ENCODE measurements around the gene CD99. TPM values are rescaled to one million over a fixed set of nuclear protein-coding genes. Genes with fewer than 3 reads are reported as not detected.
"Not testable (repeated sequence)": the region's sequence is repeated elsewhere in the genome, so short reads cannot be mapped to it uniquely, and the experiment has no call there.

Gene CD99
- total RNA-seq, 1 donor from 2014 or later = 362 TPM

DNA sequence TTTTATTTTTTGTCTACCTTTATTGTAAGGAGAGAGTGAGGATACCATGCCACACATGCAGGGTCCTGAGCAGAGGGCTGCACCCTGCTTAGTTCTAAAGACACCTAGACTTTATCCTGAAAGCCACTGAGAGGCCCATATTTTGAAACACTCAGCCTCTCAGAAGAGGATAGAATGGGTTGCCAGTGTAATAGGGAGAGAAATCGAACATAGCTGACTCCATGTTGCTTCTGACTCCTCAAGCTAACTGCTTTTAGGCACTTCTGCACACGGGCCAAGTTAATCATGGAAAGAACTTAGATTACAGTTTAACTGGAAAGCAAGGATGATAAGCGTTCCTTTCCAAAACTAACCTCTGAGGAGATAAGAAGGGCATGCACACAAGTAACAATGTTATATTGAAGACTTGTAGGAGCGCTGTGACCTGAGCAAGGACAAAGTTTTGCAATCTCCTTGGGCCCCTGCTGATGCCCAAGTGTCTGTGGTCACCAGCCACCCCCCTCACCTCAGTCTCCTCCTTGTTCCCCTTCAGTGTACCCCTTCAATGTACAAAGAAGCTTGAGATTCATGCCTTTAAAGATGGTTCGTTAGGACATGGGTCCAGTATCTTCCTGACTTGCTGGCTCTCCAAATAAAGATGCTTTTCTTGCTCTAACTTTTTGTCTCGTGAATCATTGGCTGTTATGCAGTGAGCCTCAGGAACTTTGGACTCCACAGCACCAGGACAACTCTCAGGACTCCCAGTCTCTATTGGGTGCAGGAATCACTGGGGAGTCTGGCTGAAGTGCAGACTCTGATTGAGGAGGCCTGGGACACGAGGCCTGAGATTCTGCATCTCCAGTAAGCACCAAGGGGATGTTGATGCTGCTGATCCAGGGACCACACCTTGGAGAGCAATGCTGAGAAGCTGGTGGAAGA is 25.4 kb upstream of the CD99 start:
- Mint-ChIP-seq H3K4me3 (ENCODE audit: low read depth) (peak overlapping the region; percentile 24), H3K27me3 (no peaks in the 10 kb centered on the region), H3K36me3 (ENCODE audit: insufficient read depth) (peaks cover 1% of the 10 kb centered on the region), H3K4me1 (ENCODE audit: low read depth) (peaks cover 24% of the 10 kb centered on the region), H3K27ac (peak overlapping the region; percentile 81), H3K9me3 (ENCODE audit: low read depth) (no peaks in the 10 kb centered on the region)
- TF ChIP-seq, protein P1, sequence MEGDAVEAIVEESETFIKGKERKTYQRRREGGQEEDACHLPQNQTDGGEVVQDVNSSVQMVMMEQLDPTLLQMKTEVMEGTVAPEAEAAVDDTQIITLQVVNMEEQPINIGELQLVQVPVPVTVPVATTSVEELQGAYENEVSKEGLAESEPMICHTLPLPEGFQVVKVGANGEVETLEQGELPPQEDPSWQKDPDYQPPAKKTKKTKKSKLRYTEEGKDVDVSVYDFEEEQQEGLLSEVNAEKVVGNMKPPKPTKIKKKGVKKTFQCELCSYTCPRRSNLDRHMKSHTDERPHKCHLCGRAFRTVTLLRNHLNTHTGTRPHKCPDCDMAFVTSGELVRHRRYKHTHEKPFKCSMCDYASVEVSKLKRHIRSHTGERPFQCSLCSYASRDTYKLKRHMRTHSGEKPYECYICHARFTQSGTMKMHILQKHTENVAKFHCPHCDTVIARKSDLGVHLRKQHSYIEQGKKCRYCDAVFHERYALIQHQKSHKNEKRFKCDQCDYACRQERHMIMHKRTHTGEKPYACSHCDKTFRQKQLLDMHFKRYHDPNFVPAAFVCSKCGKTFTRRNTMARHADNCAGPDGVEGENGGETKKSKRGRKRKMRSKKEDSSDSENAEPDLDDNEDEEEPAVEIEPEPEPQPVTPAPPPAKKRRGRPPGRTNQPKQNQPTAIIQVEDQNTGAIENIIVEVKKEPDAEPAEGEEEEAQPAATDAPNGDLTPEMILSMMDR (IDR thresholded peaks at IDR 0.05; ENCODE audit: unreplicated experiment) = no peak
- DNase-seq (ENCODE audit: low spot score, unreplicated experiment) = no peak

DNA sequence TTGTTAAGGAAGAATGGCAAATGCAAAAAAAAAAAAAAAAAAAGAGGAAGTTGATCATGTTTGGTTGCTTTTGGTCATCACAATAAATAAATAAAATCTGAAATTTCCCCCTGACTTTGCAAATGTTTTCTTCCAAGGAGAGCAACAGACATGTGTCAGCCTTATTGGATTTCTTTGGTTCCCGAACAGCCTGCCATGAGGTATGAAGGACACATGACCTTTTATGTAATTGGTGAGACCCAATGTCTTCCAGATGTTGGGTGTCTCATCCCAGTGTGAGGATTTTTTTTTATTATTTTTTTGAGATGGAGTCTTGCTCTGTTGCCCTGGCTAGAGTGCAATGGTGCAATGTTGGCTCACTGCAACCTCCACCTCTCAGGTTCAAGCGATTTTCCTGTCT is 24.6 kb upstream of the CD99 start:
- Mint-ChIP-seq H3K36me3 (ENCODE audit: insufficient read depth) (peaks cover 1% of the 10 kb centered on the region), H3K4me1 (ENCODE audit: low read depth) (peaks cover 20% of the 10 kb centered on the region), H3K27ac (no peak overlapping the region), H3K9me3 (ENCODE audit: low read depth) (no peaks in the 10 kb centered on the region), H3K27me3 (no peaks in the 10 kb centered on the region), H3K4me3 (ENCODE audit: low read depth) (no peak overlapping the region)
- TF ChIP-seq, protein P1 (IDR thresholded peaks at IDR 0.05; ENCODE audit: unreplicated experiment) = no peak
- DNase-seq (ENCODE audit: low spot score, unreplicated experiment) = no peak

DNA sequence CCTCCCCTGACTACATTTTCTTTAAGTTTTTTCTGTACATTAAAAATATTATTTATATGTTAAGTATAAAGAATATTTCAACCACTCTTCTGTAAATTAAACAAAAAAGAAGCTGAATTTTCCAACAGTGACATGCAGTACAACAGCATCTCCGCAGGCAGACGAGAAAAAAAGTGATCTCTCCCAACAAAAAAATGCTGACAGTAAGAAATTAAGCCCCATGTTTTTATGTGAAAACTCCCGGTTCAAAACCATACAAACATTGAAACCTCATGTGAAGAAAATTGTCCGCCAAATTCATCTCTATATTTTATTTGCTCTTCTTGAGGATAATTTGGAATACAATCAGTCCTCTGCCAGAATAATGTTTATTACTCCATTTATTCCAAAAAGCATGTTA is 20.1 kb upstream of the CD99 start:
- Mint-ChIP-seq H3K9me3 (ENCODE audit: low read depth) (no peaks in the 10 kb centered on the region), H3K4me3 (ENCODE audit: low read depth) (no peak overlapping the region), H3K27me3 (no peaks in the 10 kb centered on the region), H3K27ac (no peak overlapping the region), H3K4me1 (ENCODE audit: low read depth) (peaks cover 5% of the 10 kb centered on the region), H3K36me3 (ENCODE audit: insufficient read depth) (peaks cover 1% of the 10 kb centered on the region)
- TF ChIP-seq, protein P1 (IDR thresholded peaks at IDR 0.05; ENCODE audit: unreplicated experiment) = no peak
- no peak for DNase-seq (ENCODE audit: low spot score, unreplicated experiment)

DNA sequence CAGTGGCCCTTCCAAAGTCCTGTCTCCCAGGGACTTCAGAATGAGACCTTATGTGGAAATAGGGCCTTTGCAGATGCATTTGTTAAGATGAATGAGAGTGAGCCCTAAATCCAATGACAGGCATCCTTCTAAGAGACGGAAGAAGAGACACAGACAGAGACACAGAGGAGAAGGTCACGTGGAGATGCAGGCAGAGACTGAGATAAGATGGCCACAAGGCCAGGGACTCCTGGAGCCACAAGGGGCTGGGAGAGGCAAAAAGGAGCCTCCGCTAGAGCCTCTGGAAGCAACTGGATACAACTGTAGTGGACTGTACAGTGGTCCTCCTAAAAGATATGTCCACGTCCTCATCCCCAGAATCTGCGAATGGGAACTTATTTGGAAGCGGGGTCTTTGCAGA is 19.0 kb upstream of the CD99 start:
- TF ChIP-seq, protein P1 (IDR thresholded peaks at IDR 0.05; ENCODE audit: unreplicated experiment) = no peak
- no peak overlapping the region for H3K4me3 Mint-ChIP-seq (ENCODE audit: low read depth)
- no peaks in the 10 kb centered on the region for H3K27me3 Mint-ChIP-seq
- no peak for DNase-seq (ENCODE audit: low spot score, unreplicated experiment)
- H3K27ac Mint-ChIP-seq = peak overlapping the region; percentile 2
- H3K9me3 Mint-ChIP-seq (ENCODE audit: low read depth) = no peaks in the 10 kb centered on the region
- peaks cover 10% of the 10 kb centered on the region for H3K4me1 Mint-ChIP-seq (ENCODE audit: low read depth)
- peaks cover 4% of the 10 kb centered on the region for H3K36me3 Mint-ChIP-seq (ENCODE audit: insufficient read depth)

DNA sequence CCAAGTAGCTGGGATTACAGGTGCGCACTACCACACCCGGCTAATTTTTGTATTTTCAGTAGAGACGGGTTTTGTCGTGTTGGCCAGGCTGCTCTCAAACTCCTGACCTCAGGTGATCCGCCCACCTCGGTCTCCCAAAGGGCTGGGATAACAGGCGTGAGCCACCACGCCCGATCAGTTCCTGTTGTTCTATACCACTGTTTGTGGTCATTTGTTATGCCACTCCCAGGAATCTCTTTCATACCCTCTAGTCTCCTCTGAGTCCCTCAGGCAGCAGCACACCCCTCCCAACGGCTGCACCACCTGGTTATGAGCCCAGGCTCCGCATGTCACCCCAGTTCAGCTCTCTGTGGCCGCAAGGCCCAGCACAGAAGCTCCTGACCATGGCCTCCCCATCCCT is 17.5 kb upstream of the CD99 start:
- Mint-ChIP-seq H3K9me3 (ENCODE audit: low read depth) (no peaks in the 10 kb centered on the region), H3K36me3 (ENCODE audit: insufficient read depth) (peaks cover 4% of the 10 kb centered on the region), H3K4me3 (ENCODE audit: low read depth) (no peak overlapping the region), H3K27ac (peak overlapping the region; percentile 7), H3K27me3 (no peaks in the 10 kb centered on the region), H3K4me1 (ENCODE audit: low read depth) (peaks cover 13% of the 10 kb centered on the region)
- TF ChIP-seq, protein P1 (IDR thresholded peaks at IDR 0.05; ENCODE audit: unreplicated experiment) = no peak
- DNase-seq (ENCODE audit: low spot score, unreplicated experiment) = no peak

DNA sequence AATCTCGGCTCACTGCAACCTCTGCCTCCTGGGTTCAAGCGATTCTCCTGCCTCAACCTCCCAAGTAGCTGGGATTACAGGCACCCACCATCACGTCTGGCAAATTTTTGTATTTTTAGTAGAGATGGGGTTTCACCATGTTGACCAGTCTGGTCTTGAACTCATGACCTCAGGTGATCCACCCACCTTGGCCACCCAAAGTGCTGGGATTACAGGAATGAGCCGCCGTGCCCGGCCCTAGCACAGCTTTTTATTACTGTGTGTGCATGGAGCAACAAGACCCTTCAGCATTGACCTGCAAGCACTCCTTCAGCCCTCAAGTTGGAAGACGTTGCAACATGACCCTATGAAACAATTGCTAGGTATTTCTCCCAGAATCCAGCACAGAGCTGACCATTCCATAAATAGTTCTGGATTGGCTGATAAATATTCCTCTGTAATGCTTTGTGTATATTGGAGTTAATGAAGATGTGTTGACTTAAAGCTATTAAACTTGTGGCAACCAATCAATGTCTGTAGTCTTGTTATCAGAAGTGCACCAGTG is 15.4 kb upstream of the CD99 start:
- not testable (repeated sequence) for H3K36me3 Mint-ChIP-seq (ENCODE audit: insufficient read depth); H3K9me3 Mint-ChIP-seq (ENCODE audit: low read depth); H3K27me3 Mint-ChIP-seq; DNase-seq (ENCODE audit: low spot score, unreplicated experiment); H3K4me3 Mint-ChIP-seq (ENCODE audit: low read depth); H3K27ac Mint-ChIP-seq
- peaks cover 12% of the 10 kb centered on the region for H3K4me1 Mint-ChIP-seq (ENCODE audit: low read depth)
